Endothelial cell (in vitro differentiated cells): ENCODE data around the gene B4GAT1. TPM values are rescaled to one million over a fixed set of nuclear protein-coding genes. Genes with fewer than 3 reads are reported as not detected.
"Not testable (repeated sequence)": the region's sequence is repeated elsewhere in the genome, so short reads cannot be mapped to it uniquely, and the experiment has no call there.

Experiments used
- DNase-seq: peaks from one replicate; pipeline ENCODE4 v3.0.0; 2021; ENCODE audit warnings: low spot score
- H3K27ac Mint-ChIP-seq: one replicate; pipeline ENCODE4 v1.8.0; 2021; ENCODE audit warnings: mixed read lengths, inconsistent platforms; ENCODE audit not compliant: unreplicated experiment
- H3K27me3 Mint-ChIP-seq: one replicate; pipeline ENCODE4 v1.8.0; 2021; ENCODE audit warnings: mild to moderate bottlenecking, moderate library complexity, mixed read lengths, inconsistent platforms; ENCODE audit not compliant: unreplicated experiment
- H3K36me3 Mint-ChIP-seq: one replicate; pipeline ENCODE4 v1.8.0; 2021; ENCODE audit warnings: mild to moderate bottlenecking, low read depth, mixed read lengths, inconsistent platforms; ENCODE audit not compliant: unreplicated experiment
- H3K4me1 Mint-ChIP-seq: one replicate; pipeline ENCODE4 v1.8.0; 2021; ENCODE audit warnings: mild to moderate bottlenecking, mixed read lengths, inconsistent platforms; ENCODE audit not compliant: unreplicated experiment
- H3K4me3 Mint-ChIP-seq: one replicate; pipeline ENCODE4 v1.8.0; 2021; ENCODE audit warnings: mild to moderate bottlenecking, mixed read lengths, inconsistent platforms; ENCODE audit not compliant: unreplicated experiment
- H3K9me3 Mint-ChIP-seq: one replicate; pipeline ENCODE4 v1.8.0; 2021; ENCODE audit warnings: mixed read lengths, inconsistent platforms; ENCODE audit not compliant: unreplicated experiment
- CTCF ChIP-seq: fragments of 200-600 bp; sonication (generic); IDR thresholded peaks from one replicate; pipeline ENCODE4 v1.5.0; 2021; ENCODE audit warnings: antibody characterized with exemption; ENCODE audit not compliant: unreplicated experiment
- total RNA-seq: library from RNA; stranded (reverse); fragmentation: NEBNext Ultra II Directional; extraction: Animal tissue kit (Norgen Biotek cat#: 25700); gene quantifications from one replicate; pipeline ENCODE4 v1.2.1, GENCODE V29; 2021; ENCODE audit not compliant: unreplicated experiment

Gene B4GAT1
- total RNA-seq, 1 donor from 2014 or later = 21.4 TPM

- Mint-ChIP-seq H3K27me3 (peaks cover 5% of the 10 kb centered on the region), H3K9me3 (no peaks in the 10 kb centered on the region), H3K4me1 (no peaks in the 10 kb centered on the region), H3K36me3 (peaks cover 4% of the 10 kb centered on the region), H3K4me3 (no peak overlapping the region), H3K27ac (no peak overlapping the region)
- TF ChIP-seq CTCF = no peak
- DNase-seq = no peak
Measured at GRCh38 chr11:66362481-66363147, 15.2 kb upstream of the B4GAT1 start.

- no peak for DNase-seq
- H3K27me3 Mint-ChIP-seq = peaks cover 3% of the 10 kb centered on the region
- H3K36me3 Mint-ChIP-seq = peaks cover 4% of the 10 kb centered on the region
- TF ChIP-seq CTCF = no peak
- no peak overlapping the region for H3K4me3 Mint-ChIP-seq
- no peaks in the 10 kb centered on the region for H3K9me3 Mint-ChIP-seq
- no peak overlapping the region for H3K27ac Mint-ChIP-seq
- no peaks in the 10 kb centered on the region for H3K4me1 Mint-ChIP-seq
Measured at GRCh38 chr11:66361502-66361941, 14.1 kb upstream of the B4GAT1 start.

GRCh38 chr11:66360406-66361073, 13.1 kb upstream of the B4GAT1 start:
- no peak for TF ChIP-seq CTCF
- Mint-ChIP-seq H3K9me3 (no peaks in the 10 kb centered on the region), H3K27ac (no peak overlapping the region), H3K36me3 (peaks cover 4% of the 10 kb centered on the region), H3K27me3 (peaks cover 3% of the 10 kb centered on the region), H3K4me1 (no peaks in the 10 kb centered on the region), H3K4me3 (no peak overlapping the region)
- DNase-seq = no peak

GRCh38 chr11:66359662-66360087, 12.2 kb upstream of the B4GAT1 start:
- Mint-ChIP-seq H3K4me1 (no peaks in the 10 kb centered on the region), H3K4me3 (no peak overlapping the region), H3K27ac (no peak overlapping the region), H3K36me3 (peaks cover 4% of the 10 kb centered on the region), H3K9me3 (no peaks in the 10 kb centered on the region), H3K27me3 (peaks cover 3% of the 10 kb centered on the region)
- DNase-seq = no peak
- TF ChIP-seq CTCF = no peak

GRCh38 chr11:66350560-66351235, 3.3 kb upstream of the B4GAT1 start:
- H3K4me1 Mint-ChIP-seq, DNase-seq: not testable (repeated sequence)

More at GRCh38 chr11:66350560-66351235, 3.3 kb upstream of the B4GAT1 start:
- H3K9me3 Mint-ChIP-seq, H3K27ac Mint-ChIP-seq, H3K36me3 Mint-ChIP-seq, H3K4me3 Mint-ChIP-seq, H3K27me3 Mint-ChIP-seq: not testable (repeated sequence)
